ENCODE results near the gene ABLIM3. TPM values are rescaled to one million over a fixed set of nuclear protein-coding genes. Genes with fewer than 3 reads are reported as not detected.
A peak's percentile ranks its signal among the peaks of the same experiment; 100 is the strongest.

ABLIM3 gene
- polyA plus RNA-seq, 1 donor (not counting 4 experiments of a cell fraction or from before 2014, with no cell fraction given), result 7.9 TPM

- peak overlapping the region; percentile 6 for H3K4me2 ChIP-seq (ENCODE audit: control insufficient read depth, extremely low read depth, insufficient read depth, low read depth, low read length)
- no peak overlapping the region for H2AFZ ChIP-seq (ENCODE audit: control insufficient read depth, low read length)
- no peaks in the 10 kb centered on the region for H3K9me3 ChIP-seq (ENCODE audit: control insufficient read depth, low read depth, low read length)
- no peak overlapping the region for H3K27ac ChIP-seq (ENCODE audit: control insufficient read depth, insufficient read depth, low read length)
- no peaks in the 10 kb centered on the region for H3K9me1 ChIP-seq (ENCODE audit: control insufficient read depth, extremely low read depth, insufficient read depth, low read length)
- H3K36me3 ChIP-seq (ENCODE audit: control insufficient read depth in 2 of 2, extremely low read depth in 1 of 2, insufficient read depth in 2 of 2, low read length in 2 of 2), result no peaks in the 10 kb centered on the region
- FAIRE-seq (peak; percentile 62), DNase-seq (ENCODE audit: low read depth, low spot score) (peak; percentile 11)
- no peak overlapping the region for H3K9ac ChIP-seq (ENCODE audit: control insufficient read depth, extremely low read depth, insufficient read depth, low read length)
- TF ChIP-seq CTCF (optimal IDR thresholded peaks at IDR 0.05 in 1 of 3, IDR thresholded peaks at IDR 0.05 in 1 of 3, conservative IDR thresholded peaks at IDR 0.05 in 1 of 3; ENCODE audit: extremely low read depth in 1 of 3, insufficient read depth in 2 of 3, low read length in 3 of 3) (no peak), EZH2 (IDR thresholded peaks at IDR 0.05; ENCODE audit: low read length) (no peak)
- H3K27me3 ChIP-seq (ENCODE audit: control insufficient read depth, extremely low read depth, insufficient read depth, low read length), result no peaks in the 10 kb centered on the region
- H3K4me3 ChIP-seq (ENCODE audit: control insufficient read depth in 2 of 3, extremely low read depth in 1 of 3, insufficient read depth in 2 of 3, low read depth in 1 of 3, low read length in 3 of 3), result no peak overlapping the region
- H4K20me1 ChIP-seq (ENCODE audit: control insufficient read depth, extremely low read depth, insufficient read depth, low read length), result no peaks in the 10 kb centered on the region
- dilution Hi-C loops (cut with MboI; ENCODE audit: extremely low pct_ligation_motif_present, low sequenced_read_pairs), result no loop called here
- H3K79me2 ChIP-seq (ENCODE audit: control insufficient read depth, insufficient read depth, low read length), result no peaks in the 10 kb centered on the region
- H3K4me1 ChIP-seq (ENCODE audit: control insufficient read depth, extremely low read depth, insufficient read depth, low read length), result peaks cover 30% of the 10 kb centered on the region
These were observed 31.0 kb downstream of the ABLIM3 start for GRCh38 chr5:149172261-149172660.

DNA sequence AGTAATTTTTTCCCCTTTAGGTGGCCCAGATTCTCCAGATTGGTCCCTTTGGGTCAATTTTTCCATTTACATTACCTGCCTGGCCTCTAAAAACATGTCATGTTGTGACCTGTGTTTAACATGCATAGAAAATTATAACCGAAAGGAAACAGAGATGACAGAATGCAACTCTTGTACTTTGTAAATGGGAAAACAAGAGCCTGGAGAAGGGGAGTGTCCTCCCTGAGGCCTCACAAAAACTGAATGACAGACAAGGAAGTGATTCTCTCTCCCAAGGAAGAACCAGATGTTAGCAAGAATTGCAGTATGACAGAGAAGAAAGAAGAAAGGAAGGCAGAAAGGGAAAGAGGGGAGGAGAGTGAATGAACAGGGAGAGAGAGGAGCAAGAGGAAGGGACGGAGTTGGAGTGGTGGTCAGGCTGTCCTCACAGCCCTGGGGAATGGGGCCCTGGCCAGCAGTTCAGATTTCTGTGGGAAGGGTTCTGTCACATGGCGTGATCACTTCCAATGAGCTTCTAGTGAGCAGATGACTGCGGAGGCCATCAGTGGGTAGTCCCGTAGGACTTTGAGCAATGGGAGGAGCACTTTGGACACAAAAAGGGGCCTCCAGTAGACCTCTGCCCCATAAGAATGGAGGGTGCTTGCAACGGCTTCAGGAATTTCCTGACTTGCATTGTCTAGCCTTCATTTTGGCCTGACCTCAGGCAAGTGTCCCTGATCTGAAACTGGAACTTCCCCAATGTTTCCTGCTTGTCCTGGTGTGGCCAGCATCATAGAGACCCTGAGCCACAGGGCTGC lies 31.6 kb downstream of the ABLIM3 start:
- Histone ChIP-seq H3K27ac (ENCODE audit: control insufficient read depth, insufficient read depth, low read length) (no peak overlapping the region), H3K79me2 (ENCODE audit: control insufficient read depth, insufficient read depth, low read length) (no peaks in the 10 kb centered on the region), H3K27me3 (ENCODE audit: control insufficient read depth, extremely low read depth, insufficient read depth, low read length) (no peaks in the 10 kb centered on the region), H3K4me1 (ENCODE audit: control insufficient read depth, extremely low read depth, insufficient read depth, low read length) (peaks cover 30% of the 10 kb centered on the region), H3K9me1 (ENCODE audit: control insufficient read depth, extremely low read depth, insufficient read depth, low read length) (no peaks in the 10 kb centered on the region), H3K4me2 (ENCODE audit: control insufficient read depth, extremely low read depth, insufficient read depth, low read depth, low read length) (peak overlapping the region; percentile 6), H3K4me3 (ENCODE audit: control insufficient read depth in 2 of 3, extremely low read depth in 1 of 3, insufficient read depth in 2 of 3, low read depth in 1 of 3, low read length in 3 of 3) (no peak overlapping the region), H3K36me3 (ENCODE audit: control insufficient read depth in 2 of 2, extremely low read depth in 1 of 2, insufficient read depth in 2 of 2, low read length in 2 of 2) (no peaks in the 10 kb centered on the region), H4K20me1 (ENCODE audit: control insufficient read depth, extremely low read depth, insufficient read depth, low read length) (no peaks in the 10 kb centered on the region), H3K9me3 (ENCODE audit: control insufficient read depth, low read depth, low read length) (no peaks in the 10 kb centered on the region), H2AFZ (ENCODE audit: control insufficient read depth, low read length) (no peak overlapping the region), H3K9ac (ENCODE audit: control insufficient read depth, extremely low read depth, insufficient read depth, low read length) (no peak overlapping the region)
- dilution Hi-C loops (cut with MboI; ENCODE audit: extremely low pct_ligation_motif_present, low sequenced_read_pairs), result no loop called here
- DNase-seq (ENCODE audit: low read depth, low spot score), result no peak
- no peak for TF ChIP-seq EZH2 (IDR thresholded peaks at IDR 0.05; ENCODE audit: low read length)
- peak; percentile 39 for FAIRE-seq
